ENCODE measurements around the gene CACFD1.

Gene CACFD1

DNA sequence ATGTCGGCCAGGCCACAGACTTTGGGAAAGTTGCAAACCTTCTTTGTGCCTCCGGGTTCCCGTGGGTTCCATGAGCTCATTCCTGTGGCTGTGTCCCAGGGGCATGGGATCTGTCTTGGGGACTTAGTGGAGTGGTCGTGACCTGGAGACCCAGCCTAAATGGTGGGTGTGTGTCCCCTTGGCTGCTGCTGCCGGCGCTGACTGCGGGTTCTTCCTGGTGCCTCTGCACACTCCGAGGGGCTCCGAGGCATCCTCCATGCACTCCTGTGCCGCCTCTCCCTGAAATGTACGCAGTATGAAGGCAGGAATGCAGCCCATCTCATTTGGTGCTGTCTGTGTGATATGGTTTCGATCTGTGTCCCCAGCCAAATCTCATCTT lies 40.1 kb downstream of the CACFD1 start:
- no peak for DNase-seq (ENCODE audit: low spot score)

DNA sequence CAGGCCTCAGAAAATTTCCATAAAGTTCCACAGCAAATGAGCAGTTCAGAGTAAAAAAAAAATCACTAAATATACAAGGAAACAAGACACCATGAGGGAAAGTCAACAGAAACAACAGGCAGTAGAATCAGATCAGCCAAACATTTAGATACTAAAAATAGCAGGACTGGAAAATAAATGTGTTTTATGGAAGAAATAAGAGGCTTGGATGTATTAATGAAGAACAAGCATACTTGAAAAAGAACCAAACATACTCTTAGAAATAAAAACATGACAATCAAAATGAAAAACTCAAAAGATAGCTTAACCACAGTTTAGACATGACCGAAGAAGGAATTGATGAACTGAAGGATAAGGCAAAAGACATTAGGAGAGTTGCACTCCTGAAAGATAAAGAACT lies 42.3 kb downstream of the CACFD1 start:
- no peak for DNase-seq (ENCODE audit: low spot score)

DNA sequence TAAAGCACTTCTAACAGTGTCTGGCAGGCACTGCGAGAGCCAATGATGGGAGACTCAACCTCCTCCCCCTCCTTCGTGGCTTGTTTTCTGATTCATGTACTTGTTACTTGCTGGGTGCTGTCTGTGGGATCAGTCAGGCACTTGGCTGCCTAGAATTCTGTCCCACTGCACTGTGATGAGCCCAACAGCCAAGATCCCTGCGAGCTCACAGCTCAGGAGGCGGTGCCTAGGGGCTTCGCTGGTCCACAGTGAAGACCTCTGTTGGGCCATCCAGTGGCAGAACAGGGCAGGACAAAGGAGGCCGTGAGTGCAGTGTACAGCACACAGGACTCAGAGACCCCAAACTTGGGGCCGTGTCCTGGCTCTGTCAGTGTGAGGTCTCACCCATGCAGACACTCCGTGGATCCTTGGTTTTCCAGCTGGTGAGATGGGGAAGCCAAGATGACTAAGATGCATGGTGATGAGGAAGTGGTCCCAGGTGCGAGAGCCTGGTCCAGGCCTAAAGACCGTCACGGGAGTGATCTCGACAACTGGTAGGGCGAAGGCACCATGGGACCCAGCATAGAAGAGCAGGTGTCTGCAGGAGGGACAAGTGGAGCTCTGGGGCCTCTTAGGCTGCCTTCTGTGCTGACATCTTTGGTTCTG lies 45.5 kb downstream of the CACFD1 start:
- no peak for DNase-seq (ENCODE audit: low spot score)

DNA sequence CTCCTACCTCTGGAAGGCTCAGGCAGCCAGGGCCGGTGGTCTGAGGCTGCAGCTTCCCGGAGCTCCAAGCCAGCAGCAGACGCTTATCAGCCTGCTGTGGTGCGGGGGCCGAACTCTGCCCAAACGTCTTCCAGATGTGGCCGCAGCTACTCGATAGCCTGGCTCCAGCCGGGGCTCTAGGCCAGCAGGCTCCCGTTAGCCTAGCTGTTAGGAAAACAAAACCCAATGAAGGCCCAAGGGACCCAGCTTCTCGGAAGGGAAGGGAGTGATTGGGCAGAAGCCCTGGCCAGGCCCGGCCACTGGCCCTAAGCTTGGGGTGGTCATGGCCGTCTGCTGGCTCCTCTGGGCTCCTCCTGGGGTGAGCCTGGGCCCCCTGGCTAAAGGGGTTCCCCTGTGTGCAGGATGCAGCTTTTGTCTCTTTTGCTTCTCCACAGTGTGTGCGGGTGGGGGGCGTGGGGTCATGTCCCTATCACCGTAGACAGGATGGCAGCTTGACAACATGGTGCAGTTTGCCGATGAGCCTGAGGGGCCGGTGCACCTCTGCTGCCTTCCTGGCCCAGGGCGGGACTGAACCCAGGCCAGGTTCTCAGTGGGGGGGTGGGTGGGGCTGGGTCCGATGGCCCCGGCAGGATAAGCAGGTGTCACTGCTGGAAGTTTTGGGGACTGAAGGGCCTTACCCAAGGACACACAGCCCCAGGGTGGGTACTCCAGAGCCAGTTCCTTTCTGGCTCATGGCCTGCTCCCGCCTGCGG lies 46.3 kb downstream of the CACFD1 start:
- DNase-seq (ENCODE audit: low spot score), result no peak

DNA sequence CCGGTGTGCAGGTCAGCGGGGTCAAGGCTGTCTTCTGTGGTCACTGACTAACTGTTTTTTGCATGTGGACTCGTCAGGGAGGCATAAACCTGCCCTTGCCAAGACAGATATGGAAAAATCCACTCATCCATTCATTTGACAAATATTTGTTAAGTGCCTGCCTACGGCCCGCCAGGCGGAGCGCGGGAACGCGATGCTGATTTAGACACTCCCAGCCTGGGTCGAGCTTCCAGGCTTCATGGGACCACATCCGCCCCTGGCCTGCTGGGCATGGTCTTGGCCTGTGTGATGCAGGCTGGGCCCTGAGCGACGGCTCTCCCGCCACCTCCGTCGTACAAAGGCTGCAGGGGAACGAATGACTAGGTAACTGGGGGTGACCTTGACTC lies 46.9 kb downstream of the CACFD1 start:
- DNase-seq (ENCODE audit: low spot score), result no peak

DNA sequence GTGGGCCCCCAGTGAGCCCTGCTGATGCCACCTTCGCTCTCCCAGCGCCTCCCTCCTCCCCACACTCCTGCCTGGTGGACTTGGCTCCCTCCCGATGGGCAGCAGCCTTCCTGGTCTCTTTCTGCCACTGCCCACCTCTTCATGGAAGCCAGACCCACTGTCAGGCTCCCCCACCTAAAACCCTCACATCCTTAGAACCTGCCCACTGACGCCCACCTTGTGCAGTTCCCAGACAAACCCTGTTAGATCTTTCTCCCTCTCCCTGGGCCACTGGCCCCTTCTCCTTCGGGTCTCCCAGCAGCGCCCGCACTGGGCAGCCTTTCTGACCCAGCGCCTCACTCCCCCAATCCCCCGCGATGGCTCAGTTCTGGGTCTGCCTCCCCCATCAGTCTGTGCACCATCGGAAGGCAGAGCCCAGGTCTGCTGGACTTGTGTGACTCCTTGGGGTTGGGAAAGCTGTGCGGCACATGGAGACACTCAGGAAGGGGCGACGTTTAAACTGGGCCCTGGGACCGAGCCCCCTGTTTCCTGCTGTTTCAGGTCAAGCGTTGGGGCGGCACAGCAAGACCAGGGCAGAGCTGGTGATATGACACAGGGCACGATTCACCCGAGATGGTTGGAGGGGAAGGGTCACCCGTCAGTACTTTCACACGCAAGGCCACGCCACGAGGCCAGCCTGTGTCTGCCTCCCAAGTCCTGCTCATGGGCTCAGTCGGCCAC lies 47.6 kb downstream of the CACFD1 start:
- no peak for DNase-seq (ENCODE audit: low spot score)

DNA sequence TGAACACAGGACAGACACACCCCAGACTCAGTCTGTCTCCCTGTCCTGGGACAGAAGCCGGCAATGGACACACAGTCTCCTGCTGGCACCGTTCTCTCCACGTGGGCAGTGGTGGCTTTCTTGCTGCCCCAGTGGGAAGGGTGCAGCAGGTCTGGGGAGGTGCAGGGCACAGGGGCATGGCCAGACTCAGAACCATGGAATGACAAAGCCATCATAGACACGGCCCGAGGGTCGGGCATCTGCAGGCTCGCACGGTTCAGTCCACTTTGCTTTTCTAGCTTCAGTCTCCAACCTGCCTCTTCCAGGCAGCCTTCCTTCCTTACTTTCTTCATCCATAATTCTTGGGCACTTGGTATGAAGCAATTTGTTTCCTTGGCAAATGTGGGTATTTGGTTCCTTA lies 48.3 kb downstream of the CACFD1 start:
- no peak for DNase-seq (ENCODE audit: low spot score)

DNA sequence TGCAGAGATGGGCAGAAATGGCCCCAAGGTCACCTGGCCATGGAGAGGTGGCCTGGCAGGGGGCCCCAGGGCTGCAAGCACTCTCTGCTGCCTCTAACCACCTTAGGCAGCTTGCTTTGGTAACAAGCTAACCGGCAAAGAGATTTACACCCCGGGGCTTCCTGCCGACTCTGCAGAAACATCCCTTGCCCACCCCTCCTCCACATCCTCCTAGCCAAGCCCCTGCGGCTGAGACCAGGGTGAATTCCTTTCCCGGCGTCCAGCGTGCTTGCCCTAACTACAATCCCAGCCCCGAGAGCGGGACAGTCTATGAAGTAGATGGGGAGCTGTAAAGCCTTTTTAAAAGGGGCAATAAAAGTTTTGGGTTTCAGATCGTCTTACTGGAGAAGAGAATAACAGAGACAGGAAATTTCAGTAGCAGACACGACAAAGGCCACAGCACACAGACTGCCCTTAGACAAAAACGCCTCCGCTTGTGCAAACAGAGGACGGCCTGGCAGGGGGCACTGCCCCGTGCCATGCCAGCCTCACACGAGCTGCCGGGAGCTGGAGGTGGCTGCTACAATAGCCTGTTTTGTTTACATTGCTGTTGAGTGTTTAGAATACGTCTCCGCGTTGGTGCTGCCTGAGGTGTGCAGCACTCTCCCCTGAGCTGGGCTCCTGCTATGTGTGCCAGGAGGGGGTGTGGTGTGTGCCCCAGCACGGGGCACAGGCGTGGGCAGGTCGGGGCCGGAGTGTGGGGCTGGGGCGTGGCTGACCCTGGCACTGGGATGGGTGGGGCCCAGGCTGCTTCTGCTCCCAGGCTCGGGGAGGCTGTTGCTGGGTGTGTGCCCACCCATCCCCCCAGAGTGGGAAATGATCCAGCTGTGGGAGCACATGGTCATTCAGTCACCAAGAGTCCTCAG lies 49.7 kb downstream of the CACFD1 start:
- DNase-seq (ENCODE audit: low spot score), result peak; percentile 59

DNA sequence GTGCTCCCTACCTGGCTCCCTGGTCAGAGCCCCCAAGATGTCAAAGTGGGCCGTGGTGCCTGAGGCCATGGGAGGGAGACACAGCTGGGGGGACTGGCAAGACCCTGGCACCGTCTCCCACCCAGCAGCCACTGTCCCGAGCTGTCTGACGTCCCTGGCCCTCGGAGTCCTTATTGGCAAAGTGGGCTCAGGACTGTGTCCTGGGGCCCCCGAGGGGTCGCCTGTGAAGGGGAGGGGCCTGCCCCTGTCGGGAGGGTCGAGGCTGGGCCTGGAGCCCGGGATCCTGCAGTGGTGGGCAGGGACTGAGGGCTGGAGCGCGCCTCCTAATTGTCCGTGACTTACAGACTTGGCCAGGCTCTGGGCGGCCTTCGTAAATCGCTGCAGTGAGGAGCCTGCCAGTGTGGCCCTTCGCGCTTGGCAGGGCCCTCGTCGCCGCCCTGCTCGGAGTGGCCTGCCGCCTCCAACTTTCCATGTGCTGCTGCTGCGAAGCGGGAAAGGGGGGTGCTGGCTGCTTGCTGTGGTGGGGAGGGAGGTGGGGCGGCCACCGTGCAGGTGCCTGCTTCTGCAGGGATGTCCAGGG lies 51.2 kb downstream of the CACFD1 start:
- DNase-seq (ENCODE audit: low spot score), result no peak

DNA sequence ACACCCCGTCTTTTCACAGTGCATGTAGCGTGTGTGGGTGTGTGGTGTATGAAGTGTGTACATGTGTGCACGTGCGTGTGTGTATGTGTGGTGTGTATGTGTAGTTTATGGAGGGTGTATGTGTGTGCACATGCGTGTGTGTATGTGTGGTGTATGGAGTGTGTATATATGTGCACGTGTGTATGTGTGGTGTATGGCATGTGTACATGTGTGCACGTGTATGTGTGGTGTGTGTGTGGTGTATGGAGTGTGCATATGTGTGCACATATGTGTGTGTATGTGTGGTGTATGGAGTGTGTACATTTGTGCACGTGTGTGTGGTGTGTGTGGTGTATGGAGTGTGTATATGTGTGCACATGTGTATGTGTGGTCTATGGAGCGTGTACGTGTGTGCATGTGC lies 51.8 kb downstream of the CACFD1 start:
- no peak for DNase-seq (ENCODE audit: low spot score)

DNA sequence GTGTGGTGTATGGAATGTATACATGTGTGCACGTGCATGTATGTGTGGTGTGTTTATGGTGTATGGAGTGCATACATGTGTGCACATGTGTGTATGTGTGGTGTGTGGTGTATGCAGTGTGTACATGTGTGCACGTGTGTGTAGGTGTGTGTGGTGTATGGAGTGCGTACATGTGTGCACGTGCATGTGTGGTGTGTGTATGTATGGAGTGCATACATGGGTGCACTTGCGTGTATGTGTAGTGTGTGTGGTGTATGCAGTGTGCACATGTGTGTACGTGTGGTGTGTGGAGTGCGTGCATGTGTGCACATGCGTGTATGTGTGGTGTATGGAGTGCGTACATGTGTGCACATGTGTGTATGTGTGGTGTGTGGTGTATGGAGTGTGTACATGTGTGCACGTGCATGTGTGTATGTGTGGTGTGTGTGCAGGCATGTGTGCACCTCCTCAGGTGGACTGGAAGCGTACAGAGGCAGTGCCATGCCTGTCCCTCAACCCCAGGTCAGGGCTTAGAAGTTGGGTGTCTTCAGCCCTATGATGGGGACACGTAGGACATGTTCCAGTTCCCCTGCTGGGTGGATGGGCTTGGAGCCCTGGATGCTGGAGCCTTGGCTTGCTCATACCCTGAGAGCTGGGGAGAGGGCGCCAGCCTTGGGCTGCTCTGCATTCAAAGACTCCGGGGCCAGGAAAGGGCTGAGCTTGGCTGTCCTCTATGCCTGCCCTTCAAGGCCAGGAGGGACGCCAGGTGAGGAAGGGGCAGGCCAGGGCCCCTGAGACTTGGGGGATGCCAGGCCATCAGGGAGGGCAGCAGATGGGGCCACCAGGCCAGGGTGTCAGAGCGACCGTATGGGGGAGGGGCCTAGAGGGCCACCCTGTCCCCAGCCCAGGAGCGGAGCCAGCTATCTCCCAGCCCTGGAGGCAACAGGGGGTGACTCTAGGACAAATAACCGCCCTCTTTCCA lies 52.8 kb downstream of the CACFD1 start:
- DNase-seq (ENCODE audit: low spot score), result no peak

DNA sequence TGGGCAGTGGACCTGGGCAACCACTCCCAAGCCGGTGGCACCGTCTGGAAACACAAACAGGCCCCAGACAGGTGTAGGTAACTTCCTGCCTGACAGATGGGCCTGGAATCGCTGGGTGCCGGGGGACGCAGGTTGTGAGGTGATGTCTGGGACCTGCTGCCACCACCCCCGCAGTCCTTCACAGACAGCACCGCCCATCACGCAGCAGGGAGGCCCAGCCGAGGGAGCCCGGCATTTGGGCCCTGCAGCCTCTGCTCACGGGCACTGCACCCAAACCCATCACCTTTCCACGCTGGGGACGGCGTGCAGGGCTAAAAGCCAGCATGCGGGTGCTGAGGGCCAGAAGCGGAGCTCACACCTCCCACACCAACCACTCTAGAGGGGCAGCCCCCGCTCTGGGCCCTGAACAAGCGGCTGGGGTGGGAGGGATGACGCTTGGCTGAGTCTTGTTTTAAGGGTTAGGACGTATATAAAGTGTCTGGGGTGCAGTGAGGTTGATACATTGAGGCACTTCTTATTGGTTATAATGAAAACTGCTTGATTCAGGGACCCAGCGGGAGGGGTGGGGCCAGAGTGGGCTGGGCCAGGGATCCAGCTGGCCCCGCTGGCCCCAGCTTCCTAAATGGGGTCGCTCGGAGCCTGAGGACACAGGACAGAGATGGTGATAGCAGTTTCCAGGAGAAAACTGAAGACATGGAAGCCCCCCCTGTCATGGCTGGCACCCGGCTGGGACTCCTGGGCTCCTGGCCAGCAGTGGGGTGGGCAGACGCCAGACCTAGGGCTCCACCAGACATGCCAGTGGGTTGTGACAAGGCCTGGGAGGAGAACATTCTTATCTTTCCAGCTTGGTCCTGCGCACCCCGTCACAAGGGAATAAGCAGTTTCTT lies 53.7 kb downstream of the CACFD1 start:
- DNase-seq (ENCODE audit: low spot score), result no peak

DNA sequence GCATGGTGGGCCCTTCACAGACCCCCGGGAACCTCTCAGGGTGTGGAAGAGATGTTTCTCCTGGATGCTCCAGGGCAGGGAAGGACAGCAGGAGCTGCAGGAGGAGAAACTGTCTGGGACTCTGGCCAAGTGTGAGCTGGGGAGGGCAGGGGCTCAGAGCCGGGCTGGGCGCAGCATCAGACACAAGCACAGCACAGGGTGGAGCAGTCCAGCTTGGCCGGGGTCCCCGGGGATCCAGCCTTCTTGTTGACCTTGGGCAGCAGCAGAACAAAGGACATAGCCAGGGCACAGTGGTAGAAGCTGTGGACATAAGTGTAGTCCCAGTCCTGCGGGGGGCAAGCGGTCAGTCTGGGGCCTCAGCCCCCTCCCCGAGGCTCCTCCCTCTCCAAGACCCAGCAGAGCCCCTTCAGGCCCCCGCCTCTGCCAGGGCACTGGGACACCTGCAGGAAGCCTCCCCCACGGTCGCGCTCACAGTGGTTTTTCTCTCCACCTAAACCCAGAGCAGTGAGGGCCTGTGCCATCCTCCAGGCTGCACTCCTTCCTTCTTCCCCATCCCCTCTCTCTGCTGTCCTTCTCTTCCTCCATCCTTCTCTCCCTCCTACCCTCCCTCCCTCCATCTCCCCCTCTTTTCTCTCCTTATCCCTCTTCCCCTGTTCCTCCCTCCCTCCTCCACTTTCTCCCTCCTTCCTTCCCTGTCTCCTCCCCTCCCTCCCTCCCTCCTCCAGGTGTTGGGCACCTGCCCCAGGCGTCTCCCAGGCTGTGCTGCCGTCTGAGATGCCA lies 54.9 kb downstream of the CACFD1 start:
- DNase-seq (ENCODE audit: low spot score), result peak; percentile 63

DNA sequence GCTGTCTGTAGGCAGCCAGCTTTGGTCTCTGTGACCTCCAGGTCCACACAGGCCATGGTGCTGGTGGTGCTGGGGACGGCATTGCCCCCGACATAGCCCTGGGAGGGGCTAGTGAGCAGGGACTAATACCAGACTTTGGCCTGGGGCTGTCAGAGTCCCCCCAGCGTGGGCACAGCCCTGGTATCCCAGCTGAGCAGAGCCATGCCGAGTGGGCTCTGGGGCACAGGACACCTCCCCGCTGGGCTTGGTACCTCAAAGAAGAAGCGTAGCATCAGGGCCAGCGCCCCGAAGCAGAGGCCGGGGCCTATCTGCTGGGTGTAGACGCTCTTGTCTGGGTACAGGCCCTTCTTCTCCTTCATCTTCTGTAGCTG lies 55.4 kb downstream of the CACFD1 start:
- no peak for DNase-seq (ENCODE audit: low spot score)

DNA sequence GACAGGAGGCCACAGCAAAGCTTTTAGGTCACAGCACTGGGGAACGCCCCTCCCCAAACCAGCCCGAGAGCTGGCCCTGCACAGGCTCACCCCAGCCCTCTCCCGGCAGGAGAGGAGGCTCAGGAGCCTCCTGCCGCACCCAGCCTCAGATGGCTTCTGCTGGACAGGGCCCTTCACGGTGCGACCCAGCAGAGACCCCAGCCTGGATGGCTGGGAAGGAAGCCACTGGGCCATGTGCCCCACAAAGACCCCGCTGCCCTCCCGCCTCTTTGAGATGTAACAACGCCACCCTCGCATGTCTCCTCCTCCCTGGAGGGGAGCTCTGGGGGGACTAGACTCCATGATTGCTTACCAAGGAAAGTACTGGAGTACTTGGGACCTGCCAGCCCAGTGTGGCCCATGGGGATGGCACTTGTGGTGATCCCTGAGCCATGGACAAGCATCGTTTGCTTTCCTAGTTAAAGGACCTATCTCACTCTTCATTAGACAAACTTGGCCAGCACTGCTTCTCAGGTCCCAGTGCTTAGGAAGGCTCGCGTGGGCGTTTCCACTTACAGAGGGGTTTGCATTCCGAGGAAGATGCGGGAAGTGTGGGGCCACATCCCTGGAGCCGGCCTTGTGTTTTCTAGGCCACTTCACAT lies 56.0 kb downstream of the CACFD1 start:
- no peak for DNase-seq (ENCODE audit: low spot score)

DNA sequence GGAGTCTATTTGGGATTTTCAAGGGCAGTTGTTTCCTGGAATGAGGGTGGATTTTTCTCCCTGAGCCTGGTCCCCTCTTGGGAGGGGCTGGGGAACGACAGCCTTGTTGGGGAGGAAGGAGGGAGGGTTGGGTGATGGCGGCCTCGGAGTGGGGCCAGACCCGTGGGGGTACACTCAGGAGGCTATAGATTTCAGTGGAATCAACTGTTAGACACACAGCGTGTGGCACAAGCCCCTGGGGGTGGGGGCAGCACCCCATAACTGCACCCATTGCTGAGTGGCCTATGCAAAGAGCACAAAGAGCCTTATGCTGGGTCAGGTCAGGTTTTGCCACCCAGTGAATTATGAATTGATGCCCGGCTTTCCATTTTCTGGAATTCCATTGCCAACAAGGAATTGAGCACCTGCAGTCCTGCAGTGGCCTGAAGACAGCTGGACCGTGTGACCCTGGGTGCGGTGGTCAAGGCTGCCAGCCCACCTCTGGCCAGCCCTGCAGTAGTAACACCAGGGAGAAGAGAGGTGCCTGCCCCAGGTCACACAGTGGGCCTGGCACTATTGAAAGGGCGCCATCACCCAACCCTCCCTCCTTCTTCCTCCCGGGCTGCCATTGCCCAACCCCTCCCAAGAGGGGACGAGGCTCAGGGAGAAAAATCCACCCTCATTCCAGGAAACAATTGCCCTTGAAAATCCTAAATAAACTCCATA lies 56.6 kb downstream of the CACFD1 start:
- DNase-seq (ENCODE audit: low spot score), result no peak

DNA sequence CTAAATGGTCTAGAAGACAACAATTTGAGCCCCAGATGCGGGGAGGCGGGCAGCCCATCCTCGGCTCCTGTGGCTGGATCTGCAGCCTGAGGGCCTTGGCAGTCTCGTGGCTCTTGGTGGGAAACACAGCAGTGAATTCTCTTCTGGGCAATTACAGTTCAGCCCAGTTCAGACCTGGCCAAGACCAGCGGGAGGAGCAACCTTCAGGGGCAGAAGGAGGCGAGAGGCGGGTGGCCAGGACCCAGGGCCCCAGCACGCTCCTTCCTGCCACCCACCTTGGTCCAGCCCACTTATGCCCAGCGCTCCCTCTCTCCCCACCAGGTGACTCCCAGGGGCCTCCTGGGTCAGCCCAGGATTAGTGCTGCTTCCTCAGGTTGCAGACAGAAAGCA lies 57.2 kb downstream of the CACFD1 start:
- DNase-seq (ENCODE audit: low spot score), result no peak

DNA sequence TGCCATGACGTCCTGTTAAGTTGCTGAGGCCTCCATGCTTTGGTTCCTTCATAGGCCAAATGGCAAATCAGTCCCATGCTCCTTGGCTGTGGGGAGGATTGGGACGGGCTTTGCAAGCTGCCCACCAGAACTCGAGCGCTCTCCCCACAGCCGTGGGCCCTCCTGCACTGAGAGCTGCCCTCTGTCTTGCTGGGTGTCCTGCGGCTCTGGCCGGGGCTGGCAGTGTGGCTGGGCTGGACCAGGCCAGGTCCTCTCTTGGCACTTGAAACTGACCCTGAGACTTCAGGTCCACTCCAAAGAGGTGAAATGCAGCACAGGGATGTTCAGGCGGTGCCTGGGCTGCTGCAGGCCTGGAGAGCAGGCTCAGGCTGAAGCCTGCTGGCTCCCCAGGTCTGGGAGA lies 57.9 kb downstream of the CACFD1 start:
- DNase-seq (ENCODE audit: low spot score), result no peak
